Inflammatory macrophage treated with lipopolysaccharide for 4 hours (primary cell): ENCODE measurements around the gene FOXN3.
"Not testable (repeated sequence)": the region's sequence is repeated elsewhere in the genome, so short reads cannot be mapped to it uniquely, and the experiment has no call there.

Source experiments
- DNase-seq: peaks from one replicate; pipeline ENCODE4 v3.0.0-alpha.2; 2020

The FOXN3 gene

DNA sequence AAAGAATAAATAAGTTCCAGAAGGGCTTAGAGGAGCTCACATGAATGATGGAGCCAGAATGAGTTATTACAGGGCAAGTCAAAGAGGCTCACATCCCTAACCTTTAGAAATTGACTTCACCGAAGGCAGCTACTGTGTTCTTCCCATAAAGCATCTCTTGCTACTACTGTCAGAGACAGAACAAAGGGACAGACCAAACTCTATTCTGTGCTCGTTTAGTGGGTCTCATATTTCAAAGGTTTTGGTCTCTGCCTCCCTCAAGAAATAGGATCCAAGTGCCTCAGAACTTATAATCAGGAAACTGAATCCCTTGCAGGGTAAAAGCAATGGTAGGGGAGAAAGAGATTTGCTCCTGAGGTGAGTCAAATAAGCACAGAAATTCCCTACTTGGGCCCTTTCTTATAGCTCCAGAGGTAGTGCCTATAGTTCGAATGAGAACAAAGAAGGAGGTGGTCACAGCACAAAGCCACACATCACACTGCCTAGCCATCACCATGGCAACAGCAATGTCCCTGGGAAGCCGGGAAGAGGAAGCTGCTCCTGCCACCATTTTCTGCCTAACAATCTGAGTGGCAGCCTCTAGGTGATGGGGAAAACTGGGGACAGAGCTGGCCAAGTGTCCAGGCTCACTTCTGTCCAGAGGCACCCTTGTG, 294.9 kb downstream of the FOXN3 start:
- DNase-seq = no peak

GRCh38 chr14:89117012-89117411, 300.0 kb downstream of the FOXN3 start:
- no peak for DNase-seq

DNA sequence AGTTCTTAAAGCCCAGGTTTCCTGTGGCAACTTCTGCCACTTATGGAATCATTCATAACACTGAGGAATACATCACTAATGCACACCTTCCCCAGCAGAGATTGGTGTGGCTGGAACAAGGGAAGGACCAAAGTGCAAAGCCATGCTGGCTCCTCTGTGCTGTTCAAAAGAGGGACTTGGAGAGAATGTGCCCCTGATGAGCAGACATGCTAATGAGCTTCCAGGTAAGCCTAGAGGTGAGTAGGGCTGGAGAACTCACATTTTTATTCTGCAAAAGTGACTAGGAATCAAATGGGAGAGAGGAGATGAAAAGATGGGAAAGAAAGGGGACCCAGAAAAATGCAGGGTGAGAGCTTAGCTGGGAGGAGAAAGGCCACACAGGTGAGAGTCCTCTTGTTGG, 302.9 kb downstream of the FOXN3 start:
- DNase-seq = no peak

- DNase-seq = no peak
These were observed 304.3 kb downstream of the FOXN3 start for GRCh38 chr14:89112720-89113119.

DNA sequence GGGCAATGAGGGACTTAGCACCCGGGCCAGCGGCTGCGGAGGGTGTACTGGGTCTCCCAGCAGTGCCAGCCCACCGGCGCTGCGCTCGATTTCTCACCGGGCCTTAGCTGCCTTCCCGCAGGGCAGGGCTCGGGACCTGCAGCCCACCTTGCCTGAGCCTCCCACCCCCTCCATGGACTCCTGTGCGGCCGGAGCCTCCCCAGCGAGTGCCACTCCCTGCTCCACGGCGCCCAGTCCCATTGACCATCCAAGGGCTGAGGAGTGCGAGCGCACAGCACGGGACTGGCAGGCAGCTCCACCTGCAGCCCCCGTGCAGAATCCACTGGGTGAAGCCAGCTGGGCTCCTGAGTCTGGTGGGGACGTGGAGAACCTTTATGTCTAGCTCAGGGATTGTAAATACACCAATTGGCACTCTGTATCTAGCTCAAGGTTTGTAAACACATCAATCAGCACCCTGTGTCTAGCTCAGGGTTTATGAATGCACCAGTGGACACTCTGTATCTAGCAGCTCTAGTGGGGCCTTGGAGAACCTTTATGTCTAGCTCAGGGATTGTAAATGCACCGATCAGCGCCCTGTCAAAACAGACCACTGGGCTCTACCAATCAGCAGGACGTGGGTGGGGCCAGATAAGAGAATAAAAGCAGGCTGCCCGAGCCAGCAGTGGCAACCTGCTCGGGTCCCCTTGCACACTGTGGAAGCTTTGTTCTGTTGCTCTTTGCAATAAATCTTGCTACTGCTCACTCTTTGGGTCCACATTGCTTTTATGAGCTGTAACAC, 305.1 kb downstream of the FOXN3 start:
- DNase-seq = not testable (repeated sequence)

DNA sequence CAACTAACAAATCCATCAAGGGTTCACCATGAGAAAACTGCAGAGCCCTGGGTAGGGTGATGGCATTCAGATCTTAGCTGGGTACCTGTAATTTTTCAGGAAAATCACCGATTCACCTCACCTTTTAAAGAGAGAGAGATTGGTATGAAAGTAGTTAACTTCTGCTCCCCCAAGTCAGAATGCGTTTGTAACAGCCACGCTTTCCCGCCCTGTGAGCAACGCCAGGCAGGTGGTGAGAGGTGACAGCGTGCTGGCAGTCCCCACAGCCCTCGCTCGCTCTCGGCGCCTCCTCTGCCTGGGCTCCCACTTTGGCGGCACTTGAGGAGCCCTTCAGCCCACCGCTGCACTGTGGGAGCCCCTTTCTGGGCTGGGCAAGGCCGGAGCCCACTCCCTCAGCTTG, 305.8 kb downstream of the FOXN3 start:
- DNase-seq = not testable (repeated sequence)

DNA sequence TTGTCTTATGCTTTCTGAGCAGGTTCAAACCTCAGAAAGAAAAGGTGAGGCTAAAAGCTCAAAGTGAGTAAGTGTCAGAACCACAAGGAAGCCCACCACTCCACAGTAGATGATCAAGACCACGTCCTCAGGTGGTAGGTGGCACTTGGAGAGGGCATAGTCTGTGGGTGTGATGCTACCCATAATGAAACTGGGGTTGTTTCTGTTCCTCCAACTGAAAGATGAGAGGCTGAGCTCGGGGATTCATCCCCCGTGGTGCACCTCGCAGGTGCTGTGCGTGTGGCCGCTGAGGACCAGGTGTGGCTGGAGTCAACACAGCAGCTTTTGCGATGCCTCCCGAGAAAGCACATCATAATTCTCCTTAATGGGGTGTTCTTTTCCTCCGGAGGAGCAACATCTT, 306.9 kb downstream of the FOXN3 start:
- no peak for DNase-seq

DNA sequence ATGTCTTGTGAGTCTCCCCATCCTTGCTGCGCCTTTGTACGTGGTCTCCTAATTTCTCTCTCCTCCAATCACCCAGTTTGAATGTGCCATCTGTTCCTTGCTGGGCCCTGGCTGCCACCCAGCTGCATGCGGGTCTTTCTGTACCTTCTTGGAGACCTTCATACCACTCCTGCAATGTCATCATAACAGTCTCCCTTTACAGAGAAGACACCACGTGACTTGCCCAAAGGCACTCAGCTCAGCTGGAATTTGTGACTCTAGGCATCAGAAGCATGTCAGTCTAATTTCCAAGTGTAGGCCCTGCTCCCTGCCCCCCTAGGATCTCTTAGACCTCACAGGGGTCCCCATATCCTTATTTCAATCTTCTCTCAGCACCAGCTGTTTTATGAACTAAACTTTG, 308.4 kb downstream of the FOXN3 start:
- DNase-seq = no peak

DNA sequence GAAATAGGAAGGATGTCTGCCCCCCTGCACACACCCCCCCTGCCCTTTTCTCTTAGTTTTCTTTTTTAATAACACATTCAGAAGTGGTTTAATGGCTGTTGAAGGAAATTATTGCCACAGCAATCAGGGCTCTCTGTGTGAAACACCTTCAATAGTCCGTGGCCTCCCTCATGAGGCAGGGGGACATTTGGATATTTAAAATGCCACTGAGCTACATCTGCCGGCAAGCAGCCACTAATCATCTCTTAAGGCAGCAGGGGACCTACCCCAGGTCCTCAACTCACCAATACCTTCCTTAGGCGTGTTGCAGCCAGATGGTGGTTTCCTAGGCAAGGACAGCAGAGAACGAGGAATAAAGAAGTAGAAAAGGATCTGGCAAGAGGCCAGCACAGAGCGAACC, 309.4 kb downstream of the FOXN3 start:
- no peak for DNase-seq
